GM23248 (cell line): ENCODE measurements around the gene TTYH1.

ENCODE experiments used
- EZH2 ChIP-seq: fragments of 200-600 bp; sonication (generic); IDR thresholded peaks from 2 replicates; pipeline ENCODE4 v1.6.1; 2018; ENCODE audit warnings: antibody characterized with exemption, mild to moderate bottlenecking; ENCODE audit not compliant: insufficient read depth, poor library complexity, severe bottlenecking
- EZH2phosphoT487 ChIP-seq: fragments of 200-600 bp; sonication (generic); IDR thresholded peaks from 2 replicates; pipeline ENCODE4 v1.6.1; 2018; ENCODE audit warnings: antibody characterized with exemption, moderate library complexity, mild to moderate bottlenecking, low read depth; ENCODE audit not compliant: insufficient read depth

- no peak for TF ChIP-seq EZH2
- no peak for TF ChIP-seq EZH2phosphoT487
These were observed 19.6 kb downstream of the TTYH1 start for GRCh38 chr19:54434873-54435214.
